GM21390 (cell line): ENCODE results near the gene WDR87.
"Not testable (repeated sequence)": the region's sequence is repeated elsewhere in the genome, so short reads cannot be mapped to it uniquely, and the experiment has no call there.

Experiments used
- ATAC-seq: cut with Tn5 transposase; IDR thresholded peaks from one replicate; pipeline ENCODE4 v1.9.1; 2021; ENCODE audit not compliant: unreplicated experiment

The WDR87 gene

GRCh38 chr19:37893845-37894575 is 12.4 kb downstream of the WDR87 start:
- no peak for ATAC-seq

- no peak for ATAC-seq
These were observed 19.8 kb downstream of the WDR87 start for GRCh38 chr19:37886571-37886970.

- ATAC-seq = no peak
These were observed 21.0 kb downstream of the WDR87 start for GRCh38 chr19:37885392-37885791.

DNA sequence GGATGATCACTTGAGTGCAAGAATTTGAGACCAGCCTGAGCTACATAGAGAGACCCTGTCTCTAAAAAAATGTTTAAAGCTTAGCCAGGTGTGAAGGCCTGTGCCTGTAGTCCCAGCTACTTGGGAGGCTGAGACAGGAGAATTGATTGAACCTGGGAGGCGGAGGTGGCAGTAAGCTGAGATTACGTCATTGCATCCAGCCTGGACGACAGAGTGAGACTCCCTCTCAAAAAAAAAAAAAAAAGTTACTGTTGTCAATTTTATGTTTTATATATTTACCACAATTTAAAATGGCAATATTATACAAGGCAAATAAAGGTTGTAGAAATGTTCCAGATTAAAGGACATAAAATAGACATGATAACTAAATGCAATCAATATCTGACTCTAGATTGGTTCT is 29.2 kb downstream of the WDR87 start:
- no peak for ATAC-seq

- ATAC-seq = no peak
These were observed 30.4 kb downstream of the WDR87 start for GRCh38 chr19:37876032-37876431.

GRCh38 chr19:37874784-37875183 is 31.6 kb downstream of the WDR87 start:
- ATAC-seq = no peak

DNA sequence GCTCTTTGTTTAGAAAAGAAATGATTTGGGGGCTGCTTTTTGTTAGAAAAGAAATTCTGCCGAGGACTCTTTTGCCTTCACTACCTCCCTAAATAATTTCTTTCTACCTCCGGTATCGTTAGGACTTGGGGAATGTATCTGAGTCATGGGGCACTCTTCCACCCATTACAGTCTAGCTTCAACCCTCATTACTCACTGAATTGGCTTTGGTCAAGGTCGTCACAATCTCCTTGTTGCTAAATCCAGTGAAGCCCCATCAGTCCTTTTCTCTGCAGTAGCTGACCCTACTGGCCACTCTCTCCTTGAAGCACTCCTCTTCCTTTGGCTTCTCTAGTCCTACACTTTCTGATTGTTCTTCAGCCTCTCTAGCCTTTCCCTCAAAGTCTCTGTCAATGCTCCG is 34.0 kb downstream of the WDR87 start:
- no peak for ATAC-seq

DNA sequence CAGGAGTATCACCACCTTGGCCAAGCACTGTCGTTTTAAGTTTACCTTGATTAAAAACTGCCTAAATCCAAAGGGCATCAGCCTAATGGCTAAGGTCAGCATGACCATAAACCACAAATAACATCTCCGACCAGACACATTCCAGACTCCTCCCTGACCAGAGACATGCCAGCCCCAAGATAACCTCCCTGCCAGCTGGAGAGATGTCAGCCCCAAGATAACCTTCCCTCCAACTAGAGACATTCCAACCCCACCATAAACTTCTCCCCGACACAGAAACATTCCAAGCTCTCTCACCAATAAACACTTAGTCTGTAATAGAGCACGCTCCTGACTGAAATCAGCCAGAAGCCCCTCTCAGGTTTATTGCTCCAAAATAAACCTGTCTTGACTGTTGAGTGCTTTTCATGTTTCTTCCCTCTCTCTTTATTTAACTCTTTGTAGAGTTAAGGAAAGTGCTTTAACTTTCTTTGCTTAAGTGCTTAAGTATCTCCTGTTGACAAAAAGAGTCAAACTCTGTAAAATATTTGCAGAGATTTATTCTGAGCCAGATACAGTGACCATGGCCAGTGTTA is 36.5 kb downstream of the WDR87 start:
- ATAC-seq = no peak

DNA sequence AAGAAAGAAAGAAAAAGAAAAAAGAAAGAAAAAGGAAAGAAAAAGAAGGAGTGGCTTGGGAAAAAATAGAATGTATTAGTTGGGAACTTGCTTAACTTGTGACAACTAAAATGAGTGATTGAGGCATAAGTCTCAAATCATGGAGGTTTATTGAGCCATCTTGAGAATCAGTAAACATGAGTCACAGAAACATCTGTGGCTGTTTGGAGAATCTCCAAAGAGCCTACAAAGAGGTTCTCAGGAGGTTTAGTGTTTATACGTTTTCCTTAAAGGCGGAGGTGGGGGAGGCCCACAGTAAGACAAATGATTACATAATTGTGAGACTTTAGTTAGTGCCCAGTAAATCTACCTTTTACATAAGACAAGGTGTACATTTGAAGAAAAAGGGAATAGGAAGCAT is 38.6 kb downstream of the WDR87 start:
- no peak for ATAC-seq

GRCh38 chr19:37865930-37866329 is 40.5 kb downstream of the WDR87 start:
- not testable (repeated sequence) for ATAC-seq

DNA sequence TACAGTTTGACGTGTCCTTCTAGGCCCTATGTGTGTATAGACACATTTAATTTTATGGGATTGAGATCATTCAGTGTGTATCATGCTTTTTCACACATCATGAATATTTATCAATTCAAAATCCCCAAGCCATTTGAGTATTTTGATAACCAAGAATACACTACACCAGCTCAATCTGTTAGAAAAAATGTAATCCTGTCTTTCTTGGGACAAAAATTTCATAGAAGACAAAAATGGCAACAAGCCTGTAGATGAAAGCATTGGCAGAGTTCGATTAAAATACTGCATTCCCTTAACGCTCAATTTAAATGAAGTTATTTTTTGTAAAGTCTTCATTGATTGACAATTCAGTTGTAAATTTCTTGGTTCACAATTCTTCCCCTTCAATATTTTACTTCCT is 41.9 kb downstream of the WDR87 start:
- ATAC-seq = no peak

- no peak for ATAC-seq
These were observed 51.3 kb downstream of the WDR87 start for GRCh38 chr19:37855098-37855497.

DNA sequence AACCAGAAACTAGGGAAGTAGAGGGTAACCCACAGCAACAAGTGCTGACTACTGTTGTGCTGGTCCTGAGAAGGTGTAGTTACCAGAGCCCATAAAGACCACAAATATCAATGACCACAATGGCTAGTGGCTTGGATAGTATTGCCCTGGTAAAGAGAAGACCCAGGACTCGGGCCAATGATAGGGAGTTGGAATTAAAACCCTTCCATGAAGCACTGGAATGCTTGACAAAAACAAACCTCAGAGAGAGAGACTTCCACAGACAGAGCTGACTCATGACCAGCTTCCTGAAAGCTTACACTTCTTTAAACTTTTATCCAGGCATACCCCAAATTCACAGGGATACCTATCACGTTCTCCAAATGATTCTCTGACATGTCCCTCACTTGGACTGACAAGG is 60.5 kb downstream of the WDR87 start:
- no peak for ATAC-seq
